ENCODE data around the gene ABCC11.
"Not testable (repeated sequence)": the region's sequence is repeated elsewhere in the genome, so short reads cannot be mapped to it uniquely, and the experiment has no call there.

ABCC11 gene

GRCh38 chr16:48187779-48188178 is 59.6 kb downstream of the ABCC11 start:
- Histone ChIP-seq H3K4me3 (ENCODE audit: insufficient read length, low read depth) (no peak overlapping the region), H3K9ac (ENCODE audit: insufficient read length, low read depth) (no peak overlapping the region), H3K4me1 (ENCODE audit: insufficient read depth, insufficient read length) (no peaks in the 10 kb centered on the region), H3K9me3 (ENCODE audit: insufficient read depth, low read length) (no peaks in the 10 kb centered on the region), H3K36me3 (ENCODE audit: insufficient read depth, insufficient read length, low read length) (no peaks in the 10 kb centered on the region), H3K27me3 (ENCODE audit: insufficient read depth, insufficient read length) (no peaks in the 10 kb centered on the region)
- TF ChIP-seq YY1 (IDR thresholded peaks at IDR 0.05; ENCODE audit: insufficient read depth, insufficient read length) (no peak), SUZ12 (IDR thresholded peaks at IDR 0.05; ENCODE audit: extremely low read depth, insufficient read depth, insufficient read length) (no peak)
- no peak for DNase-seq (ENCODE audit: low read depth, low spot score)

- TF ChIP-seq YY1 (IDR thresholded peaks at IDR 0.05; ENCODE audit: insufficient read depth, insufficient read length) (no peak), ZNF274 (IDR thresholded peaks at IDR 0.05; ENCODE audit: low read depth, low read length) (no peak)
- H3K4me1 ChIP-seq (ENCODE audit: insufficient read depth, insufficient read length), result no peaks in the 10 kb centered on the region
- DNase-seq (ENCODE audit: low read depth, low spot score), result no peak
- H3K9ac ChIP-seq (ENCODE audit: insufficient read length, low read depth), result no peak overlapping the region
- H3K36me3 ChIP-seq (ENCODE audit: insufficient read depth, insufficient read length, low read length), result no peaks in the 10 kb centered on the region
- H3K27me3 ChIP-seq (ENCODE audit: insufficient read depth, insufficient read length), result no peaks in the 10 kb centered on the region
- no peaks in the 10 kb centered on the region for H3K9me3 ChIP-seq (ENCODE audit: insufficient read depth, low read length)
- no peak overlapping the region for H3K4me3 ChIP-seq (ENCODE audit: insufficient read length, low read depth)
These were observed 62.7 kb downstream of the ABCC11 start for GRCh38 chr16:48184681-48185080.

GRCh38 chr16:48182979-48183537 is 64.3 kb downstream of the ABCC11 start:
- no peaks in the 10 kb centered on the region for H3K4me1 ChIP-seq (ENCODE audit: insufficient read depth, insufficient read length)
- H3K36me3 ChIP-seq (ENCODE audit: insufficient read depth, insufficient read length, low read length), result no peaks in the 10 kb centered on the region
- H3K9ac ChIP-seq (ENCODE audit: insufficient read length, low read depth), result no peak overlapping the region
- DNase-seq (ENCODE audit: low read depth, low spot score), result no peak
- H3K9me3 ChIP-seq (ENCODE audit: insufficient read depth, low read length), result no peaks in the 10 kb centered on the region
- H3K27me3 ChIP-seq (ENCODE audit: insufficient read depth, insufficient read length), result no peaks in the 10 kb centered on the region
- TF ChIP-seq SUZ12 (IDR thresholded peaks at IDR 0.05; ENCODE audit: extremely low read depth, insufficient read depth, insufficient read length) (no peak), ZNF274 (IDR thresholded peaks at IDR 0.05; ENCODE audit: low read depth, low read length) (no peak)
- no peak overlapping the region for H3K4me3 ChIP-seq (ENCODE audit: insufficient read length, low read depth)

GRCh38 chr16:48181746-48182520 is 65.4 kb downstream of the ABCC11 start:
- not testable (repeated sequence) for H3K9ac ChIP-seq (ENCODE audit: insufficient read length, low read depth); DNase-seq (ENCODE audit: low read depth, low spot score); H3K36me3 ChIP-seq (ENCODE audit: insufficient read depth, insufficient read length, low read length); H3K9me3 ChIP-seq (ENCODE audit: insufficient read depth, low read length); H3K27me3 ChIP-seq (ENCODE audit: insufficient read depth, insufficient read length); H3K4me1 ChIP-seq (ENCODE audit: insufficient read depth, insufficient read length); H3K4me3 ChIP-seq (ENCODE audit: insufficient read length, low read depth)

- Histone ChIP-seq H3K36me3 (ENCODE audit: insufficient read depth, insufficient read length, low read length) (no peaks in the 10 kb centered on the region), H3K9ac (ENCODE audit: insufficient read length, low read depth) (no peak overlapping the region), H3K4me3 (ENCODE audit: insufficient read length, low read depth) (no peak overlapping the region), H3K9me3 (ENCODE audit: insufficient read depth, low read length) (no peaks in the 10 kb centered on the region), H3K27me3 (ENCODE audit: insufficient read depth, insufficient read length) (no peaks in the 10 kb centered on the region), H3K4me1 (ENCODE audit: insufficient read depth, insufficient read length) (no peaks in the 10 kb centered on the region)
- TF ChIP-seq YY1 (IDR thresholded peaks at IDR 0.05; ENCODE audit: insufficient read depth, insufficient read length) (no peak), SUZ12 (IDR thresholded peaks at IDR 0.05; ENCODE audit: extremely low read depth, insufficient read depth, insufficient read length) (no peak), ZNF274 (IDR thresholded peaks at IDR 0.05; ENCODE audit: low read depth, low read length) (no peak)
- no peak for DNase-seq (ENCODE audit: low read depth, low spot score)
These were observed 66.4 kb downstream of the ABCC11 start for GRCh38 chr16:48180868-48181480.

GRCh38 chr16:48176635-48177408 is 70.5 kb downstream of the ABCC11 start:
- Histone ChIP-seq H3K36me3 (ENCODE audit: insufficient read depth, insufficient read length, low read length) (no peaks in the 10 kb centered on the region), H3K9me3 (ENCODE audit: insufficient read depth, low read length) (no peaks in the 10 kb centered on the region), H3K4me1 (ENCODE audit: insufficient read depth, insufficient read length) (no peaks in the 10 kb centered on the region), H3K4me3 (ENCODE audit: insufficient read length, low read depth) (no peak overlapping the region), H3K9ac (ENCODE audit: insufficient read length, low read depth) (no peak overlapping the region), H3K27me3 (ENCODE audit: insufficient read depth, insufficient read length) (no peaks in the 10 kb centered on the region)
- TF ChIP-seq SUZ12 (IDR thresholded peaks at IDR 0.05; ENCODE audit: extremely low read depth, insufficient read depth, insufficient read length) (no peak), YY1 (IDR thresholded peaks at IDR 0.05; ENCODE audit: insufficient read depth, insufficient read length) (no peak), ZNF274 (IDR thresholded peaks at IDR 0.05; ENCODE audit: low read depth, low read length) (no peak)
- DNase-seq (ENCODE audit: low read depth, low spot score), result no peak

GRCh38 chr16:48173889-48174288 is 73.5 kb downstream of the ABCC11 start:
- DNase-seq (ENCODE audit: low read depth, low spot score), result no peak
- Histone ChIP-seq H3K4me3 (ENCODE audit: insufficient read length, low read depth) (no peak overlapping the region), H3K36me3 (ENCODE audit: insufficient read depth, insufficient read length, low read length) (no peaks in the 10 kb centered on the region), H3K9ac (ENCODE audit: insufficient read length, low read depth) (no peak overlapping the region), H3K9me3 (ENCODE audit: insufficient read depth, low read length) (no peaks in the 10 kb centered on the region), H3K4me1 (ENCODE audit: insufficient read depth, insufficient read length) (peaks cover 2% of the 10 kb centered on the region), H3K27me3 (ENCODE audit: insufficient read depth, insufficient read length) (no peaks in the 10 kb centered on the region)
- TF ChIP-seq SUZ12 (IDR thresholded peaks at IDR 0.05; ENCODE audit: extremely low read depth, insufficient read depth, insufficient read length), result no peak
- TF ChIP-seq YY1 (IDR thresholded peaks at IDR 0.05; ENCODE audit: insufficient read depth, insufficient read length), result no peak
- TF ChIP-seq ZNF274 (IDR thresholded peaks at IDR 0.05; ENCODE audit: low read depth, low read length), result no peak

Data from NT2/D1 (cell line).